LNCaP clone FGC (cell line): ENCODE data around the gene MFSD6.
"Not testable (repeated sequence)": the region's sequence is repeated elsewhere in the genome, so short reads cannot be mapped to it uniquely, and the experiment has no call there.

Experiments
- DNase-seq: peaks from one replicate; pipeline ENCODE4 v3.0.0-alpha.2; 2011; ENCODE audit warnings: low read depth
- H3K4me3 ChIP-seq: 2 replicates; pipeline ENCODE4 v1.5.1; 2011; ENCODE audit warnings: mild to moderate bottlenecking, low read depth, low read length, control low read depth
- CTCF ChIP-seq: IDR thresholded peaks from 2 replicates; pipeline ENCODE4 v1.5.1; 2012; ENCODE audit warnings: mild to moderate bottlenecking; ENCODE audit not compliant: control insufficient read depth, insufficient read depth; ENCODE audit errors: extremely low read depth

The MFSD6 gene

GRCh38 chr2:190506666-190507065, 98.5 kb downstream of the MFSD6 start:
- no peak for TF ChIP-seq CTCF
- DNase-seq, result no peak
- no peak overlapping the region for H3K4me3 ChIP-seq

GRCh38 chr2:190507135-190507534, 99.0 kb downstream of the MFSD6 start:
- no peak for TF ChIP-seq CTCF
- no peak overlapping the region for H3K4me3 ChIP-seq
- peak; percentile 82 for DNase-seq

- H3K4me3 ChIP-seq, DNase-seq: not testable (repeated sequence)
Observed at GRCh38 chr2:190509895-190510294, 101.7 kb downstream of the MFSD6 start.

- peak; percentile 45 for TF ChIP-seq CTCF
- no peak for DNase-seq
Observed at GRCh38 chr2:190511104-190511503, 102.9 kb downstream of the MFSD6 start.

GRCh38 chr2:190512539-190513095, 104.5 kb downstream of the MFSD6 start:
- no peak for TF ChIP-seq CTCF
- no peak for DNase-seq
- H3K4me3 ChIP-seq, result no peak overlapping the region

More at GRCh38 chr2:190511104-190511503, 102.9 kb downstream of the MFSD6 start:
- no peak overlapping the region for H3K4me3 ChIP-seq

GRCh38 chr2:190513877-190514276, 105.7 kb downstream of the MFSD6 start:
- no peak overlapping the region for H3K4me3 ChIP-seq
- no peak for TF ChIP-seq CTCF

GRCh38 chr2:190514676-190515075, 106.5 kb downstream of the MFSD6 start:
- no peak for DNase-seq
- TF ChIP-seq CTCF, result no peak
- no peak overlapping the region for H3K4me3 ChIP-seq

More at GRCh38 chr2:190513877-190514276, 105.7 kb downstream of the MFSD6 start:
- DNase-seq, result no peak
